ENCODE measurements around the gene XRCC4. TPM values are rescaled to one million over a fixed set of nuclear protein-coding genes. Genes with fewer than 3 reads are reported as not detected.

Gene XRCC4
- total and polyA plus RNA-seq, 2 of the 13 experiments (the other 11 are each of a cell fraction or from before 2014, with no cell fraction given), result 2.8 to 12.6 TPM

DNA sequence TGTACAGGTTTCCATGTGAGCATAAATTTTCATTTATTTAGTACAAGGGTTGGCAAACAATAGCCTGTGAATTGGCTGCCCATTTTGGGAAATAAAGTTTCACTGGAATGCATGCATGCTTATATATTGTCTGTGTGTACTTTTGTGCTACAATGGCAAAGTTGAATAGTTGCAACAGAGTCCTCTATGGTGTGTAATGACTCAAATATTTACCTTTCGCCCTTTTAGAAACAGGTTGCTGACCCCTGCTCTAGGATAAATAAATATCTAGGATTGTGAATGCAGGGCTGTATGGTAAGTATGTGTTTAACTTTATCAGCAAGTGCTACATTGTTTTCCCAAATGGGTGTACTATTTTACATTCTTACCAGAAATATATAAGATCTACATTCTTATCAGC is 47.2 kb downstream of the XRCC4 start (continued):
- TF ChIP-seq, protein P1, sequence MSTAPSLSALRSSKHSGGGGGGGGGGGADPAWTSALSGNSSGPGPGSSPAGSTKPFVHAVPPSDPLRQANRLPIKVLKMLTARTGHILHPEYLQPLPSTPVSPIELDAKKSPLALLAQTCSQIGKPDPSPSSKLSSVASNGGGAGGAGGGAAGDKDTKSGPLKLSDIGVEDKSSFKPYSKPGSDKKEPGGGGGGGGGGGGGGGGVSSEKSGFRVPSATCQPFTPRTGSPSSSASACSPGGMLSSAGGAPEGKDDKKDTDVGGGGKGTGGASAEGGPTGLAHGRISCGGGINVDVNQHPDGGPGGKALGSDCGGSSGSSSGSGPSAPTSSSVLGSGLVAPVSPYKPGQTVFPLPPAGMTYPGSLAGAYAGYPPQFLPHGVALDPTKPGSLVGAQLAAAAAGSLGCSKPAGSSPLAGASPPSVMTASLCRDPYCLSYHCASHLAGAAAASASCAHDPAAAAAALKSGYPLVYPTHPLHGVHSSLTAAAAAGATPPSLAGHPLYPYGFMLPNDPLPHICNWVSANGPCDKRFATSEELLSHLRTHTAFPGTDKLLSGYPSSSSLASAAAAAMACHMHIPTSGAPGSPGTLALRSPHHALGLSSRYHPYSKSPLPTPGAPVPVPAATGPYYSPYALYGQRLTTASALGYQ (CRISPR knock-in tag; IDR thresholded peaks at IDR 0.05), result peak; percentile 98
- TF ChIP-seq CSRNP1 (CRISPR knock-in tag; IDR thresholded peaks at IDR 0.05), result 0 out of 2 replicates have a peak, but pooled peaks have one; percentile 38
- no peak for TF ChIP-seq SNAI1 (CRISPR knock-in tag; IDR thresholded peaks at IDR 0.05; ENCODE audit: borderline replicate concordance)
- TF ChIP-seq ZNF841 (CRISPR knock-in tag; IDR thresholded peaks at IDR 0.05; ENCODE audit: borderline replicate concordance), result no peak
- TF ChIP-seq CCAR2 (optimal IDR thresholded peaks at IDR 0.05; ENCODE audit: low read depth, low read length), result no peak
- no peak for TF ChIP-seq TIGD3 (CRISPR knock-in tag; IDR thresholded peaks at IDR 0.05; ENCODE audit: borderline replicate concordance)
- TF ChIP-seq ZNF619 (CRISPR knock-in tag; IDR thresholded peaks at IDR 0.05), result no peak
- peak; percentile 96 for TF ChIP-seq MEF2D (CRISPR knock-in tag; IDR thresholded peaks at IDR 0.05)
- TF ChIP-seq BHLHE40 (IDR thresholded peaks at IDR 0.05; ENCODE audit: low read length), result 0 out of 2 replicates have a peak, but pooled peaks have one; percentile 45
- no peak for TF ChIP-seq FIP1L1 (IDR thresholded peaks at IDR 0.05; ENCODE audit: borderline replicate concordance, insufficient read depth, low read depth, low read length)
- TF ChIP-seq EEA1 (CRISPR knock-in tag; IDR thresholded peaks at IDR 0.05; ENCODE audit: borderline replicate concordance), result no peak
- no peak for TF ChIP-seq PAWR (CRISPR knock-in tag; IDR thresholded peaks at IDR 0.05; ENCODE audit: borderline replicate concordance)
- TF ChIP-seq HHEX (CRISPR knock-in tag; IDR thresholded peaks at IDR 0.05), result peak; percentile 98
- TF ChIP-seq HDAC6 (IDR thresholded peaks at IDR 0.05; ENCODE audit: low read depth, low read length), result no peak
- TF ChIP-seq WIZ (CRISPR knock-in tag; IDR thresholded peaks at IDR 0.05), result no peak
- 0 out of 2 replicates have a peak, but pooled peaks have one; percentile 51 for TF ChIP-seq ZKSCAN8 (CRISPR knock-in tag; IDR thresholded peaks at IDR 0.05; ENCODE audit: borderline replicate concordance)
- TF ChIP-seq SATB2 (CRISPR knock-in tag; IDR thresholded peaks at IDR 0.05), result peak; percentile 66; the same call in 1 of the 2 replicates
- no peak for TF ChIP-seq ZFX (CRISPR knock-in tag; IDR thresholded peaks at IDR 0.05; ENCODE audit: low read depth)
- TF ChIP-seq, protein P2, sequence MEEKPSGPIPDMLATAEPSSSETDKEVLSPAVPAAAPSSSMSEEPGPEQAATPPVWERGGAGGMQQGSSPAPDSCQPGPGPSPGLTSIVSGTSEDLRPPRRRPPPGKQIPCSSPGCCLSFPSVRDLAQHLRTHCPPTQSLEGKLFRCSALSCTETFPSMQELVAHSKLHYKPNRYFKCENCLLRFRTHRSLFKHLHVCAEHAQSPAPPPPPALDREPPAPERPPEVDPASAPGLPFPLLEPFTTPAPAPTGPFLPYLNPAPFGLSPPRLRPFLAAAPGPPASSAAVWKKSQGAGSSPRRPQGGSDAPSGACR (CRISPR knock-in tag; IDR thresholded peaks at IDR 0.05), result peak; percentile 76; the same call in 1 of the 2 replicates
- no peak for TF ChIP-seq SP4 (CRISPR knock-in tag; IDR thresholded peaks at IDR 0.05)
- TF ChIP-seq, protein P3, sequence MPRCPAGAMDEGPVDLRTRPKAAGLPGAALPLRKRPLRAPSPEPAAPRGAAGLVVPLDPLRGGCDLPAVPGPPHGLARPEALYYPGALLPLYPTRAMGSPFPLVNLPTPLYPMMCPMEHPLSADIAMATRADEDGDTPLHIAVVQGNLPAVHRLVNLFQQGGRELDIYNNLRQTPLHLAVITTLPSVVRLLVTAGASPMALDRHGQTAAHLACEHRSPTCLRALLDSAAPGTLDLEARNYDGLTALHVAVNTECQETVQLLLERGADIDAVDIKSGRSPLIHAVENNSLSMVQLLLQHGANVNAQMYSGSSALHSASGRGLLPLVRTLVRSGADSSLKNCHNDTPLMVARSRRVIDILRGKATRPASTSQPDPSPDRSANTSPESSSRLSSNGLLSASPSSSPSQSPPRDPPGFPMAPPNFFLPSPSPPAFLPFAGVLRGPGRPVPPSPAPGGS (CRISPR knock-in tag; IDR thresholded peaks at IDR 0.05), result no peak
- no peak for TF ChIP-seq SNRNP70 (IDR thresholded peaks at IDR 0.05; ENCODE audit: low read depth, low read length)
- TF ChIP-seq KDM5B (CRISPR knock-in tag; IDR thresholded peaks at IDR 0.05; ENCODE audit: borderline replicate concordance), result no peak
- peak; percentile 84 for TF ChIP-seq NFKBIZ (CRISPR knock-in tag; IDR thresholded peaks at IDR 0.05)
